Measurements from ENCODE around the gene WDR45B. TPM values are rescaled to one million over a fixed set of nuclear protein-coding genes. Genes with fewer than 3 reads are reported as not detected.

The WDR45B gene
- total RNA-seq, 2 donors from 2014 or later = 58.8 to 119 TPM

DNA sequence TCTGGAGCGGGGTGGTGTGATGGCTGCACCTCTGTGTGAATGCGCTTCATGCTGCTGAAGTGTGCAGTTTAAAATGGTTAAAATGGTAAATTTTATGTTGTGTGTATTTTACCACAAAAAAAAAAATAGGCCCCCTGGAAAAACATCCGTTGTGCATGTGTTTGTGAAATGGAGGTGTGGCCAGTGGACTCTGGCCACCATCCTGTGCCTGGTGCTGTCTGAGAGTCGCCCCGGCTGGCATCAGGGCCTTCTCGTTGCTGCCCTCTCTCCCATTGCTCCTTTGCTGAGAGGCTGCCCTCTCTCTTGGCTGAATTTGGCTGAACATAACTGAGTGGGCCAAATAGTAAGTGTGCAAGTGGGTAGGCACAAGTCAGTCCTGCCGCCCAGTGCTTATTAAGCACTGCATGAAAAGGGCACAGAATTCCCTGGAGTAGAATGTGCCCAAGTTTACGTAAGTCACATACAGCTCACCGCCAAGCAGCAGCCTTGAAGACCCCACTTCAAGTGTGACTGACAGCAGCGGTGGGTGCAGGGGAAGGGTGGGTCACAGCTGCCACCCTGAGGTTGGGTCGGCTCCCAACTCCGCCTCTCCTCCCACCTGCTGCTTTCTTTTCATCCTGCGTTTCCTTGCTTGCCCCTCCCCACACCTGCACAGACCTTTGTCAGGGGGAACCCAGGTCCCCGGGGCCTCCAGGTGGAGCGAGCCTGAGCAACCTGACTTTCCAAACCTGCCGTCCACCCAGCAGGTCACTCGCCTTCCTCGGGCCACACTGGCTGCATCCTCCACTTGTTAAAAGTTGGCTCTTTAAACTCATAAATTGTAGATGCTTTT is 81.9 kb downstream of the WDR45B start:
- no peaks in the 10 kb centered on the region for H3K36me3 ChIP-seq
- peak overlapping the region in 1 of 2 donors; percentile 48 for H3K9ac ChIP-seq (ENCODE audit: low read depth in 2 of 2, low read length in 2 of 2)
- intact Hi-C loops (cut with DNase I) = no loop called here
- no peak overlapping the region for H3K4me3 ChIP-seq
- no peaks in the 10 kb centered on the region for H3K9me3 ChIP-seq
- peak overlapping the region; percentile 6 for H3K27ac ChIP-seq
- peak; percentile 51 for DNase-seq
- peaks cover 17% of the 10 kb centered on the region for H3K4me1 ChIP-seq
- TF ChIP-seq, protein P1, sequence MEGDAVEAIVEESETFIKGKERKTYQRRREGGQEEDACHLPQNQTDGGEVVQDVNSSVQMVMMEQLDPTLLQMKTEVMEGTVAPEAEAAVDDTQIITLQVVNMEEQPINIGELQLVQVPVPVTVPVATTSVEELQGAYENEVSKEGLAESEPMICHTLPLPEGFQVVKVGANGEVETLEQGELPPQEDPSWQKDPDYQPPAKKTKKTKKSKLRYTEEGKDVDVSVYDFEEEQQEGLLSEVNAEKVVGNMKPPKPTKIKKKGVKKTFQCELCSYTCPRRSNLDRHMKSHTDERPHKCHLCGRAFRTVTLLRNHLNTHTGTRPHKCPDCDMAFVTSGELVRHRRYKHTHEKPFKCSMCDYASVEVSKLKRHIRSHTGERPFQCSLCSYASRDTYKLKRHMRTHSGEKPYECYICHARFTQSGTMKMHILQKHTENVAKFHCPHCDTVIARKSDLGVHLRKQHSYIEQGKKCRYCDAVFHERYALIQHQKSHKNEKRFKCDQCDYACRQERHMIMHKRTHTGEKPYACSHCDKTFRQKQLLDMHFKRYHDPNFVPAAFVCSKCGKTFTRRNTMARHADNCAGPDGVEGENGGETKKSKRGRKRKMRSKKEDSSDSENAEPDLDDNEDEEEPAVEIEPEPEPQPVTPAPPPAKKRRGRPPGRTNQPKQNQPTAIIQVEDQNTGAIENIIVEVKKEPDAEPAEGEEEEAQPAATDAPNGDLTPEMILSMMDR (IDR thresholded peaks at IDR 0.05) = no peak
- no peaks in the 10 kb centered on the region for H3K27me3 ChIP-seq

DNA sequence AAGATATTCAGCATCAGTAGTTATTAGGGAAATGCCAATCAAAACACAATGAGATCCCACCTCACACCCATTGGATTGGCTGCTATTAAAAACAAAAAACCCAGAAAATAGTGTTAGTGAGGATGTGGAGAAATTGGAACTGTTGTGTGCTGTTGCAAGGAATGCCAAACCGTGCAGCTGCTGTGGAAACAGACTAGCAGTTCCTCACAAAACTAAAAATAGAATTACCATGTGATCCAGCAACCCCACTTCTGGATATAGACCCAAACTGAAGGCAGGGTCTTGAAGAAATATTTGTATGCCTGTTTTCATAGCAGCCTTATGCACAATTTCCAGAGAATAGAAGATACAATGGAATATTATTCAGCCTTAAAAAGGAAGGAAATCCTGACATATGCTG is 82.7 kb downstream of the WDR45B start:
- TF ChIP-seq, protein P1 (IDR thresholded peaks at IDR 0.05) = no peak
- H3K27me3 ChIP-seq = no peaks in the 10 kb centered on the region
- peaks cover 17% of the 10 kb centered on the region for H3K4me1 ChIP-seq
- no peak overlapping the region for H3K9ac ChIP-seq (ENCODE audit: low read depth in 2 of 2, low read length in 2 of 2)
- H3K4me3 ChIP-seq = no peak overlapping the region
- H3K27ac ChIP-seq = no peak overlapping the region
- intact Hi-C loops (cut with DNase I) = no loop called here
- no peaks in the 10 kb centered on the region for H3K36me3 ChIP-seq
- DNase-seq = no peak
- H3K9me3 ChIP-seq = no peaks in the 10 kb centered on the region

Small RNAs within 50 kb of the gene (microRNA-seq; reads per million reads assigned to microRNA genes)
- 5.0 reads per million for gene MIR4525

Other genes starting within 250 kb of the WDR45B start
- gene HEXD, start 230.1 kb downstream of the WDR45B start, total RNA-seq = 10 to 100 TPM; 26.3 to 31.4 TPM
- gene OGFOD3, start 229.9 kb downstream of the WDR45B start, total RNA-seq = 10 to 100 TPM; 23.3 to 40.8 TPM
- gene CYBC1, start 197.7 kb downstream of the WDR45B start, total RNA-seq = 10 to 100 TPM; 58.4 to 79.0 TPM
- 10 to 100 TPM; 68.7 to 75.5 TPM for gene NARF, start 189.7 kb downstream of the WDR45B start, total RNA-seq
- gene FOXK2, start 128.7 kb downstream of the WDR45B start, total RNA-seq = 10 to 100 TPM; 34.8 to 44.5 TPM
- 10 to 100 TPM; 34.7 to 35.8 TPM for gene RAB40B, start 50.3 kb upstream of the WDR45B start, total RNA-seq
- gene FN3KRP, start 68.3 kb upstream of the WDR45B start, total RNA-seq = 10 to 100 TPM; 34.4 to 52.5 TPM
- 10 to 100 TPM; 46.9 to 69.5 TPM for gene FN3K, start 87.2 kb upstream of the WDR45B start, total RNA-seq
- 100 to 1,000 TPM in 1 of 2 donors, 10 to 100 TPM in 1; 49.2 to 101 TPM for gene TBCD, start 103.6 kb upstream of the WDR45B start, total RNA-seq
- gene ZNF750, start 191.6 kb upstream of the WDR45B start, total RNA-seq = not detected